ENCODE measurements around the gene RALGPS1. TPM values are rescaled to one million over a fixed set of nuclear protein-coding genes. Genes with fewer than 3 reads are reported as not detected.

Gene RALGPS1
- total RNA-seq, 4 donors from 2014 or later, result 27.3 to 42.1 (median 39.1) TPM

DNA sequence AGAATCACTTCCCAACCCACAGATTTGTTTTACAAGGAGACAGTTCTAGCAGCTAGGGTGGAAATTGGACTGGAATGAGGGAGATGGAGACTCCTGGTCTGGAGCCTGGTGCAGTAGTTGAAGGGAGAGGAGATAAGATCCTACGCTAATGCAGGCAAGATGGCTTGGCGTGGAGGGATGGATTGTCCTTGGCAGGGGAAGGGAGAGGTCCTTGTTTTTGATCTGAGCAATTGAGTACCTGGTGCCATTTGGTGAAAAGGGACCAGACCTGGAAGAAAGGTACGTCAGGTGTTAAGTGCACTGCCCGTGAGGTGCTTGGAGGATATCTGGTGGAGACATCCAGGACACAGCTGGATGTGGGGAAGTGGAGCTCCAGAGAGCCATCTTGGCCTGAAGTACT lies 172.2 kb downstream of the RALGPS1 start:
- intact Hi-C loops (cut with DNase I), result no loop called here
- Histone ChIP-seq H3K4me3 (replicated peaks in 1 of 3) (no peak overlapping the region), H3K4me1 (peaks cover 0 to 4% of the 10 kb centered on the region in 2 donors), H3K36me3 (peaks cover 0 to 4% of the 10 kb centered on the region in 2 donors), H3K27ac (no peak overlapping the region), H3K9me3 (no peaks in the 10 kb centered on the region), H3K27me3 (no peaks in the 10 kb centered on the region)
- no peak for TF ChIP-seq POLR2A (IDR thresholded peaks at IDR 0.05)
- TF ChIP-seq, protein P1, sequence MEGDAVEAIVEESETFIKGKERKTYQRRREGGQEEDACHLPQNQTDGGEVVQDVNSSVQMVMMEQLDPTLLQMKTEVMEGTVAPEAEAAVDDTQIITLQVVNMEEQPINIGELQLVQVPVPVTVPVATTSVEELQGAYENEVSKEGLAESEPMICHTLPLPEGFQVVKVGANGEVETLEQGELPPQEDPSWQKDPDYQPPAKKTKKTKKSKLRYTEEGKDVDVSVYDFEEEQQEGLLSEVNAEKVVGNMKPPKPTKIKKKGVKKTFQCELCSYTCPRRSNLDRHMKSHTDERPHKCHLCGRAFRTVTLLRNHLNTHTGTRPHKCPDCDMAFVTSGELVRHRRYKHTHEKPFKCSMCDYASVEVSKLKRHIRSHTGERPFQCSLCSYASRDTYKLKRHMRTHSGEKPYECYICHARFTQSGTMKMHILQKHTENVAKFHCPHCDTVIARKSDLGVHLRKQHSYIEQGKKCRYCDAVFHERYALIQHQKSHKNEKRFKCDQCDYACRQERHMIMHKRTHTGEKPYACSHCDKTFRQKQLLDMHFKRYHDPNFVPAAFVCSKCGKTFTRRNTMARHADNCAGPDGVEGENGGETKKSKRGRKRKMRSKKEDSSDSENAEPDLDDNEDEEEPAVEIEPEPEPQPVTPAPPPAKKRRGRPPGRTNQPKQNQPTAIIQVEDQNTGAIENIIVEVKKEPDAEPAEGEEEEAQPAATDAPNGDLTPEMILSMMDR (IDR thresholded peaks at IDR 0.05), result no peak
- no peak for DNase-seq
- 91 to 100% methylated on average over 4 of the region's 4 CpGs for WGBS, 2 donors

DNA sequence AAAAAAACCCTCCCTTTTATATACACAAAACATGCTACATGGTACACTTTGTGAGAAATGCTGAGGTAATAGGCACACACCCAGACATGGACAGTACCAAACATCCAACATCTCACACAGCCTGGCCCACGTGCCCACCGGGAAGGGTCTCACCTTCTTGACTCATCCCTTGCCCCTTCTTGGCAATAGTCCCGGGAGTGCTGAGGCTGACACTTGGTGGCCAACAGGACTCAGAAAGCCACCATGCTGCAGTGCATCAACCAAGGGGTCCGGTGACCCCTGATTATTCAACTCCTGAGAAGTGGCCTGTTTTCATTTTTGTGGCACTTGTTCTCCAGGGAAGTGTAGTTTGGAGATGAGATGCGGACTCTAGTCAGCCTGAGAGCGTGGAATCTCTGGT lies 172.8 kb downstream of the RALGPS1 start:
- intact Hi-C loops (cut with DNase I), result no loop called here
- H3K9me3 ChIP-seq, result no peaks in the 10 kb centered on the region
- peaks cover 0 to 4% of the 10 kb centered on the region in 2 donors for H3K4me1 ChIP-seq
- WGBS, 2 donors, result 91 to 100% methylated on average over 6 of the region's 6 CpGs
- H3K27me3 ChIP-seq, result no peaks in the 10 kb centered on the region
- H3K27ac ChIP-seq, result no peak overlapping the region
- peaks cover 0 to 5% of the 10 kb centered on the region in 2 donors for H3K36me3 ChIP-seq
- no peak for TF ChIP-seq POLR2A (IDR thresholded peaks at IDR 0.05)
- DNase-seq, result no peak
- H3K4me3 ChIP-seq (replicated peaks in 1 of 3), result no peak overlapping the region

DNA sequence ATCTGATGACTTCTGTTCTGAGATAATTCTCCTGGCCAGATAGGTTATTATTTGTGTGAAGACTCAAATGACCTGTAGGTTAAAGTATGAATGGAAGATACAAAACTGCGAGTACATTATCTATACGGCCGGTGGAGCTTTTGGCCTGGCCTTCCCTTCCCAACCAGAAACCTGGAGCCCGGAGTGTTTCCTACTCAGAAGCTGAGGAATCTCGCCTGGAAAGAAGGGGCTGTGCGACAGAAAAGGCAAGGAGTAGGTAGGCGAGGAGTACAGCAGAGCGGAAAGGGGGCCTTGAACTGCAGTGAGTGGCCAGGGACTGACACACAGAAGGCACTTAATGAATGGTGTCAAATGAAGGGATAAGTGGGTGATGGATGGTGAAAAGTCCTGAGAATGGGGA lies 173.3 kb downstream of the RALGPS1 start:
- Histone ChIP-seq H3K27ac (no peak overlapping the region), H3K4me3 (replicated peaks in 1 of 3) (no peak overlapping the region), H3K9me3 (no peaks in the 10 kb centered on the region), H3K27me3 (no peaks in the 10 kb centered on the region), H3K4me1 (peaks cover 0 to 4% of the 10 kb centered on the region in 2 donors), H3K36me3 (peaks cover 0 to 5% of the 10 kb centered on the region in 2 donors)
- WGBS, 2 donors, result 95 to 96% methylated on average over 8 of the region's 8 CpGs
- DNase-seq, result no peak
- TF ChIP-seq, protein P1 (IDR thresholded peaks at IDR 0.05), result no peak
- TF ChIP-seq POLR2A (IDR thresholded peaks at IDR 0.05), result no peak
- intact Hi-C loops (cut with DNase I), result no loop called here

DNA sequence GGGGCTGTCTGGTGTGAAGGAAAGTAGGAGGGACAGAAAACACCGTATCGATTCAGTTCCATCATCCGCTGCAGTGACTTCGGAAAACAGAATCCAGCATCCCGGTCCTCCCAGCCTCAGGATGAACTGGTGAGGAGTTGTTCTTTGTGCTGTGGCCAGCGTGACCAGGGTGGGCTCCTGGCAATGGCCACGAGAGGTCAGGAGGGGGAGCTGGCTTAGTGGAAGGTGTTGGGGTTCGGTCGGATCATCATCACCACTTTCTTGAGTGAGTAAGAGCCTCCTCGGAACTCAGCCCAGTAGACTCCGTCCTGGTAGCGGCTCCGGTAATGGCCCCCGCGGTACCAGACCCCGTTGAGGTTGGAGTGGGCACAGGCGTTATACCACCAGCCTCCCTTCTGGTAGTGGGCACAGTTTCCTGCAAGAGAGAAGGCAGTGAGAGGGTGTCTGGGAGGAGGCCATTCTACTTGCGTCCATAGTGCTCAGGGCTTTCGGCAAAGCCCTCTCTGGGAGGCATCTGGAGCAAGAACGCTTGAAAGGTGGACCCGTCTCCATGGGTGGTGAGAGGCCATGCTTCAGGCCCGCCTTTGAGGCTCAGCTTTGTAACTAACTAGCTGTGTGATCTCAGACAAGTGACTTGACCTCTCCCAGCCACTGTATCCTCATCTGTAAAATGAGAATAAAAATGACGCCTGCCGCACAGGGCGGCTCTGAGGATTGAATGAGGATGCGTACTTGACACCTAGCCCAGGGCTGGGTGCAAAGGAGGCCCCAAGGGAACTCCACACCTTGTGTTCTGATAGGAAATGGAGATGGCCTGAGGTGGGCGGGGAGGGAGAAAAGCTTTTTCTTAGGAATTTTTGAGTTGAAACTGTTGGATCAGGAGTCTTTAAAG lies 174.4 kb downstream of the RALGPS1 start:
- H3K4me1 ChIP-seq, result peaks cover 0 to 4% of the 10 kb centered on the region in 2 donors
- DNase-seq, result no peak
- WGBS, 2 donors, result 95 to 97% methylated on average over 24 to 27 of the region's 27 CpGs
- H3K4me3 ChIP-seq (replicated peaks in 1 of 3), result no peak overlapping the region
- no peaks in the 10 kb centered on the region for H3K9me3 ChIP-seq
- intact Hi-C loops (cut with DNase I), result no loop called here
- H3K36me3 ChIP-seq, result peaks cover 0 to 5% of the 10 kb centered on the region in 2 donors
- no peak for TF ChIP-seq POLR2A (IDR thresholded peaks at IDR 0.05)
- TF ChIP-seq, protein P1 (IDR thresholded peaks at IDR 0.05), result no peak
- H3K27me3 ChIP-seq, result no peaks in the 10 kb centered on the region
- no peak overlapping the region for H3K27ac ChIP-seq

DNA sequence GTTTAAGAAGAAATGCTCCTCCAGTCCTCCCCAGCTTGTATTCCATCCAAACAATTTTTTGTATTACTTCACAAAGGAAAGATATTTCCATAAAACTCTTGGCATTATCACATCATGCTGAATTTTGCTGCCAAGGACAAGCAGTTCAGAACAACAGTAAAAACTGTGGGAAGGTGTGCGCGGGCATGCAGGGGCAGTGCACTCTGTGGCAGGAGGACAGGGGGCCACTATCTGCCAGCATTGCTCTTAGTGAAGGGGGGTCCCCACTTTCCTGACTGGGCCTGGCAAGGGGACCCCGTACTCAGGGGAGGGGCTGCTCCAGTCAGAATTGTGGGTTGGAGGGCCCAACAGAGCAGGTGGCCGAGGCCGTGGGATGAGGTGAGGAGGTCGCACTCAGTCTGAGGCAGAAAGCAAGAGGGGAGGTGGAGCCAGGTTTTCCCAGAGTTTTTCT lies 175.1 kb downstream of the RALGPS1 start:
- H3K9me3 ChIP-seq, result no peaks in the 10 kb centered on the region
- no peak overlapping the region for H3K4me3 ChIP-seq (replicated peaks in 1 of 3)
- H3K27ac ChIP-seq, result peak overlapping the region in 1 of 3 donors; percentile 14
- WGBS, 2 donors, result 87 to 98% methylated on average over 6 of the region's 6 CpGs
- no peak for DNase-seq
- H3K36me3 ChIP-seq, result peaks cover 0 to 5% of the 10 kb centered on the region in 2 donors
- no peaks in the 10 kb centered on the region for H3K27me3 ChIP-seq
- peaks cover 0 to 4% of the 10 kb centered on the region in 2 donors for H3K4me1 ChIP-seq
- TF ChIP-seq, protein P1 (IDR thresholded peaks at IDR 0.05), result no peak
- TF ChIP-seq POLR2A (IDR thresholded peaks at IDR 0.05), result no peak
- intact Hi-C loops (cut with DNase I), result no loop called here
